ENCODE measurements around the gene FGF14.

FGF14 gene

DNA sequence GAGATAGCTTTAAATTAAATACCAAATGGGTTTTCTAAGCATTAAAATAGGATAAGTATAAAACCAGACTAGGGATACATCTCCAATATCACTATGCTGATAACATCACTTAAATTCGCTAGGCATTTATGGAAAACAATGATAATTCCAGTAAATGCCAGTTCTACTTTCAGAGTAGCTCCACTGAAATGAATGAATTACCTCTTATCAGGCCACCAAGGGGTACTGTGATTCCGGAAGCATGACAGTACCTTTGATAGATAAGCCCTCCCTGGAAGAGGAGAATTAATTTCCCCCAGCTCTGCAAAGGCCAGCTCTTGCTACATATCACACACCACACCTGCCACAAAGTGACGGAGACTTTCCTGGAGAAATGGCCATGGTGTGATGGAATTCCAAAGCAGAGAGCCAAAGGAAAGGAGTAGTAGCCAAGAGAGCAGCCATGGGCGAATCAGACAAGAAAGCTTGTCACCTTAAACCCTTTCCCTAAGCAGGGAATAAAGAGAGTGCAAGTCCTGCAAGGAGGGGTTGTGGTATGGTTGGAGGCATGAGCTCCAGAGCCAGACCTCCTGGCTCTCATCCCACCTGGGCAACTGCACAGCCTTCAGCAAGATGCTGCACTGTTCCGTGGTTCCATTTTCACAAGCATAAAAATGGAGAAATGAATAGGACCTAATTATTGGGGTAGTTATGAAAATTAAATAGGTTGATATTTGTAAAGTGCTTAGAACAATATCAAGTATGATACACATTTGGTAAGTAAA lies 423.1 kb downstream of the FGF14 start:
- H3K4me3 ChIP-seq (ENCODE audit: low read depth, low read length) = no peak overlapping the region
- in situ Hi-C loops (cut with HindIII; ENCODE audit: low sequenced_read_pairs) = no loop called here
- TF ChIP-seq CTCF (IDR thresholded peaks at IDR 0.05; ENCODE audit: low read depth, low read length, missing control alignments) = no peak
- DNase-seq (ENCODE audit: low read depth) = no peak

DNA sequence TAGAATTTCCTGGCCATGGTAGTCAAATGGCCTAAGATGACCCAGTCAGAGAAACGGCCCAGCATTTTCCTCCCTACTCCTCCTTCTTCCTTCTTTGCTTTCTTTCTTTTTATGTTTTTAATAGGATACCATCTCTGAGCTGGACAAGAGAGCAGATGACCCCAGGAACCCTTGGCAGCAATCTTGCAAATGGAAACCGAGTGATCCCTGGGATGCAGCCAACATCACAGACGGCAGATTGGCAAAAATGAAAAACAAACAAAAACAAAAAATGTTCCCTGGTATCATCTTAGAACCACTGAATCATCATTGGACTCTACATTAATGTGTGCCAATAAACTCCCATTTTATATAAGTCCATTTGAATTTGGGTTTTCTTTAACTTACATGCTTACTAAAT lies 424.4 kb downstream of the FGF14 start:
- no peak overlapping the region for H3K4me3 ChIP-seq (ENCODE audit: low read depth, low read length)
- in situ Hi-C loops (cut with HindIII; ENCODE audit: low sequenced_read_pairs) = no loop called here
- no peak for TF ChIP-seq CTCF (IDR thresholded peaks at IDR 0.05; ENCODE audit: low read depth, low read length, missing control alignments)
- no peak for DNase-seq (ENCODE audit: low read depth)

DNA sequence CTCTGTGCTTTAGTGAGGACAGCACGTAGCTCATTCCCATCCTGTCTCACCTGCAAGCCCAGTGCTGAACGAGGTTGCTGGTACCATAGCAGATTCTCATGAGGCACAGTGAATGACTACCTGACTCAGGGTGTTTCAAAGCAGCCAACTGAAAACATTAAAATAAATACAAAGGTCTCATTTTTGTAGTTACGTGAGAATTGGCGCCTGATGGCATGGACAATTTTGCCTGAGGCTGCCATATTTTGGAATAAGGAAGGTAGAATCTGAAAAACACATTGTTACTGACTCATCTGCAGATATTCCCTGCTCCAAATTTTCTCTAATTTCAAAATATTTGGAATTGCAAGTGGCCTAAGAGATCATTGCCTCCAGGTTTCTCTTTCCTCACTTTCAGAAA lies 429.7 kb downstream of the FGF14 start:
- no peak overlapping the region for H3K4me3 ChIP-seq (ENCODE audit: low read depth, low read length)
- in situ Hi-C loops (cut with HindIII; ENCODE audit: low sequenced_read_pairs) = loop anchor here (25.0 kb wide), 1 partner anchor 490 kb away; no protein-coding TSS in a partner anchor
- TF ChIP-seq CTCF (IDR thresholded peaks at IDR 0.05; ENCODE audit: low read depth, low read length, missing control alignments) = no peak
- no peak for DNase-seq (ENCODE audit: low read depth)

DNA sequence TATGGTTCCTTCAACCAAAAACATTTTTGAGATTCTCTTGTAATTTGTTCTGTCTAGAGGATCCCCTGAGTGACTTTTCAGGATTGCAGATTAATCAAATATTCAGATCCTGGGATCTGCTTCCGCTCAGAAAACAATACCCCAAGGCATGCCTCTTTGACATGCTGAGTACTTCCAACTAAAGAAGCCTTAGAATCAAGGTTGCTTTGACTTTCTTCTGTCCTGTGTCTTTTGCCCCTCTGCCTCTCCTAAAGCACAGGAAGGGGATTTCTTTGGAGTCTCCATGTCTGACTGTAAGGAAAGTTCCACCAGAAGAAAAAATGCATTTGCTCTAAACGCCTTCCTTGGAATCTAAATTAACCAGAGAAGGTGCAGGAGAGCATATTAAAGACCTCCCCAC lies 431.5 kb downstream of the FGF14 start:
- H3K4me3 ChIP-seq (ENCODE audit: low read depth, low read length) = no peak overlapping the region
- TF ChIP-seq CTCF (IDR thresholded peaks at IDR 0.05; ENCODE audit: low read depth, low read length, missing control alignments) = no peak
- in situ Hi-C loops (cut with HindIII; ENCODE audit: low sequenced_read_pairs) = loop anchor here (25.0 kb wide), 1 partner anchor 492 kb away; no protein-coding TSS in a partner anchor
- no peak for DNase-seq (ENCODE audit: low read depth)

- no peak overlapping the region for H3K4me3 ChIP-seq (ENCODE audit: low read depth, low read length)
- no peak for TF ChIP-seq CTCF (IDR thresholded peaks at IDR 0.05; ENCODE audit: low read depth, low read length, missing control alignments)
These were observed 434.1 kb downstream of the FGF14 start for GRCh38 chr13:101967781-101968180.

DNA sequence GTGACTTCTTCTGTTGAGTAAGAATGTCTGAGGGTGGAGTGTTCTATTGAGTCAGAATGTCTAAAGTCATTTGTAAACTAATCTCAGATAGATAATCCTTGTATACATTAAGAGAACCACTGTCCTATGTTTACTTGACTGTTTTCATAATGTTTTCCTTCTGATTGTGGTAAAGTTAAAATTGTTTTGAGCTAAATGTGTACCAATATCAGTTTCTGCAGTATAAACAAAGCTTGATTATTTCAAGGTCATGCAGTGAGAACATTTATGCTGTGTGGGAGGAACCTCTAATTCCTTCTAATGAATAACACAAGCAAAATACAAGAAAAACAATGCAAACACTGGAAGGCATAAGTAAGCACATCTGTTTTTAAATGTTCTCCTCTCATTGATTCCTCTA lies 434.6 kb downstream of the FGF14 start:
- DNase-seq (ENCODE audit: low read depth) = no peak
- TF ChIP-seq CTCF (IDR thresholded peaks at IDR 0.05; ENCODE audit: low read depth, low read length, missing control alignments) = no peak
- in situ Hi-C loops (cut with HindIII; ENCODE audit: low sequenced_read_pairs) = loop anchor here (25.0 kb wide), 1 partner anchor 495 kb away; no protein-coding TSS in a partner anchor
- no peak overlapping the region for H3K4me3 ChIP-seq (ENCODE audit: low read depth, low read length)

More at GRCh38 chr13:101967781-101968180, 434.1 kb downstream of the FGF14 start:
- DNase-seq (ENCODE audit: low read depth) = no peak
- in situ Hi-C loops (cut with HindIII; ENCODE audit: low sequenced_read_pairs) = loop anchor here (25.0 kb wide), 1 partner anchor 495 kb away; no protein-coding TSS in a partner anchor

All from astrocyte of the cerebellum (primary cell).